ENCODE data around the gene EID2B.

EID2B gene

DNA sequence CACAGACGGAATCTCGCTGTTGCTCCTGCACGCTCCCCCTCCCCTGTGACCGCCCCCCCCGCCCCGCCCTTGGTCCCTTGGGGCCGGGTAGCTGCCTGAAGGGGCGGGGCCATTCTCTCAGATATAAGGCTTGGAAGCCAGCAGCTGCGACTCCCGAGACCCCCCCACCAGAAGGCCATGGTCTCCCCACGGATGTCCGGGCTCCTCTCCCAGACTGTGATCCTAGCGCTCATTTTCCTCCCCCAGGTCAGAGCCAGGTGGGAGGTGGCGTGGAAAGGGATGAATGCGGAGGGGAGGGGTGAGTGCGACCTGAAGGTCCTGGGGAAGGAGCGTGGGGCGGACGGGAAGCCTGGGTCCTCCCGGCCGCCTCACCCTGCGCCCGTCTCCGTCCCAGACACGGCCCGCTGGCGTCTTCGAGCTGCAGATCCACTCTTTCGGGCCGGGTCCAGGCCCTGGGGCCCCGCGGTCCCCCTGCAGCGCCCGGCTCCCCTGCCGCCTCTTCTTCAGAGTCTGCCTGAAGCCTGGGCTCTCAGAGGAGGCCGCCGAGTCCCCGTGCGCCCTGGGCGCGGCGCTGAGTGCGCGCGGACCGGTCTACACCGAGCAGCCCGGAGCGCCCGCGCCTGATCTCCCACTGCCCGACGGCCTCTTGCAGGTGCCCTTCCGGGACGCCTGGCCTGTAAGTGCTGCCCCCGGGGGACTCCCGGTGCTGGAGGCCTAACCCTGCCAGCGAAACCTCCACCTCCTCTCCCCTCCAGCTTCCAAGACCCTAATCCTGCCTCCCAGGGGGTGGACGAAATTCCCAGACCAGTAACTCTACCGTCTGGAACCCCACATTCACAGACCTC lies 33.6 kb downstream of the EID2B start, which contains the start of gene DLL3:
DLL3 (plus strand) TSS at position 150 of the 845 bp plus-strand sequence; CDS start at position 178, 28 bp downstream.
- DNase-seq: peak in 1 of 4 experiments; percentile 26

DNA sequence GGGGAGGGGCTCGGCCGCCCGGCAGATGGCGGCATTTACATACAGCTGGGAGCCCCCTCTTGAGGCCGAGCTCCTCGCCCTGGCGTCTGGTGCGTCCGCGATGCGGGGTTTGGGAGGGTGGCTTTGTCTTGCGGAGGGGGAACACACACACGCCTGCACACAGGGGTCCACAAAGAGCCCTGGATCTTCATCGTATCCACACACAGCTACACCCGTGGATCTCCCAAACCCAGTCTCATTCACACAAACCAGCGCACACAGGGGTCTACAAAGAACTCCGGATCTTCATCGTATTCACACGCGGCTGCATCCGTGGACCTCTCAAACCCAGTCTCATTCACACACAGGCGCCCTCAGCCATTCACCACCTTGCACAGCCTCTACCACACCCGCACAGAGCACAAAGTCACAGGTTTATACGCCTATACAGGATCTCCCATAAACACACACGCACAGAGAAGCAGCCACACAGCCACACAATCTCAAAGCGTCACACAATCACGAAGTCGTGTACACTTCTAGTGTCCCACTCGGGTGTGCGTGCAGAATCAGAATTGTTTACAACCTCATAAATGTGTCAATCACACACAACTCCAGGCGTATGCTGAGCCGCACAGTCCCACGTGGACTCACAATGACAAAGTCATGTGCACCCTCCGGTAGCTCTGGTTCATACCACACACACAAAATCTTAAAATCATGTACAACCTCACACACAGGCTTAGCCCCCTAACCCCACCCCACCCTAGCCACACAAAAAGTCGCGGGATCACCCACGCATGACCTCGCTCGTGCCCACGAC lies 34.5 kb downstream of the EID2B start:
- peak; percentile 5 to 46 (median 20) for DNase-seq

DNA sequence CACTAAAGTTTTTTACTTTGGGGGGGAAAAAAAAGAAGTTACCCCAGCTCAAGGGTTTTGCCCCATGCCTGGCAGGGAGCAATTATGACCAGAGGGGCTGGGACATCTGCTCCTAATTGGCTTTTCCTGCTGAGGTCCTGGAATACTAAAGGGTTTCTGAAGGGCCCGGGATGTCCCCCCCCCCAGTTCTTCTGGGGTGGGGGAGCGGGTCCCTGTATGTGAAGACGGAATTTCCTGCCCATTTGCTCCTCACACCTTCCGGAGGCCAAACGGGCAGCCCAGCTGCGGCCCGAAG lies 35.0 kb downstream of the EID2B start:
- no peak for DNase-seq

DNA sequence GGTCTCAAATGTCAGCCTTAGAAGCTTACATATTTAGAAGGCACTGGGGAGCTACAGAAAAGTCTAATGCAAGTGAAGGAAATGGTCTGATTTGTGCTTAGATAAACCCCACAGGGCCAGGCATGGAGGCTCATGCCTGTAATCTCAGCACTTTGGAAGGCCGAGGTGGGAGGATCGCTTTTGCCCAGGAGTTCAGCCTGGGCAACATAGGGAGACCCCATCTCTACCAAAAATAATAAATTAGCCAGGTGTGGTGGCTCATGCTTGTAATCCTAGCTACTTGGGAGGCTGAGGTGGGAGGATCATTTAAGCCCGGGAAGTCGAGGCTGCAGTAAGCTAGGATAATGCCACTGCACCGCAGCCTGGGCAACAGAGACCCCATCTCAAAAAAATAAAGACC lies 36.6 kb downstream of the EID2B start:
- DNase-seq: no peak

DNA sequence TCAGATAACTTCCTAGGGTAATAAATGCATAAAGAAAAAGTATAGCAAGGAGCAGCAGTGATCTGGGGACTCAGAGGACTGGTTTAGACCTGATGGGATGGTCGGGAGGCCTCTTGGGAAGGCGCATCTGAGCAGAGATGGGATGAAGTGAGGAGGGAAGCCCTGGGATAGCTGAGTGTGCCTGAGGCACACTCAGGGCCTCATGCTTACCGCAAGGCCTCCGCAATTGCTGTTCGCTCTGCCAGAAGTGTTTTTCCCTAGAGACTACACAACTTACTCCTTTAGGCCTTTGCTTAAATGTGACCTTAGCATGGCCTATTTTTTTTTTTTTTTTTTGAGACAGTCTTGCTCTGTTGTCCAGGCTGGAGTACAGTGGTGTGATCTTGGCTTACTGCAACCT lies 38.0 kb downstream of the EID2B start:
- no peak for DNase-seq

DNA sequence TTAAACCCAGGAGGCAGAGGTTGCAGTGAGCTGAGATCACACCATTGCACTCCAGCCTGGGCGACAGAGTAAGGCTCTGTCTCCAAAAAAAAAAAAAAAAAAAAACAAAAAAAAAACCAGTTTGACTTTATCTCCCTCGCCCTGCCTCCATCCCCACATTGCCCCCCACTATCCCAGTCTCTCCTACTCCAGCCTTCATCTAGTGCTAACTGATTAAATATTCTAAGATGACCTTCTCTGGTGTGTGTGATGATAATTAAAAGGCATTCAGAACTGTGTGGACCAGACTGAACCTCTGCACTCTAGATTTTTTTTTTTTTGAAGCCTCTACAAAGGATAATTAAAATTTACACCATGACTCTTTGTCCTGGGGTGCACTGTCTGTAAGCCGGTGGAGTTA lies 39.9 kb downstream of the EID2B start:
- DNase-seq: no peak

DNA sequence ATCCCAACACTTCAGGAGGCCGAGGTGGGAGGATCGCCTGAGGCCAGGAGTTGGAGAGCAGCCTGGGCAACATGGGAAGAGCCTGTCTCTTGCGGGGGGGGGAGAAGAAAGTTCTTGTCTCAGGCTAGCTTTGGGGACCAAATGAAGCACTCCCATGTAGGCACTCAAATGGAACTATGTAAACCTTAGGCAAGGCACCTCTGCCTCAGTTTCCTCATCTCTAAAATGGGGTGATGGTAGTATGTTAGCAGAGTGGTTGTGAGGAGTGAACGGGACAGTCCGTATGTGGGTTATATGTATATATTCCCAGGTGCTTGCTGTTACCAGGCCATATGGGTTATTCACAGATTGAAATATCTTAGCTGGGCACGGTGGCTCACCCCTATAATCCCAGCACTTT lies 40.4 kb downstream of the EID2B start:
- no peak for DNase-seq

DNA sequence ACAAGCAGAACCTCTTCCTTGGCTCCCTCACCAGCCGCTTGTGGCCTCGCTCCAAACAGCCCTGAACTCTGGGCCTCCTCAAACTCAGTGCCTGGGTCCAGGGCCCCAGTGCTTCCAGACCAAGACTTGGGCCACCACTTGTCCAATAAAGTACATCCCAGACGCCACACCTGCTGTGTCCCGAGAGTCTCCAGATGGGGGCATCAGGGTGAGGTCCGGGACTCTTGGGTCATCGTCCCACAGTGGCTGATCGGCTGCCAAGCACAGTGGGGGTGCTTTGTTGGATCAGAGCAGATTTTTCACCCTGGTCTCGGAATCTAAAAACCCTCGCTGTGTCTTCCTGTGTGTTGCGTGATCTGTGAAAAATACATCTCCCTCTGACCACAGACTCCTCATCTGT lies 42.9 kb downstream of the EID2B start:
- DNase-seq: no peak

DNA sequence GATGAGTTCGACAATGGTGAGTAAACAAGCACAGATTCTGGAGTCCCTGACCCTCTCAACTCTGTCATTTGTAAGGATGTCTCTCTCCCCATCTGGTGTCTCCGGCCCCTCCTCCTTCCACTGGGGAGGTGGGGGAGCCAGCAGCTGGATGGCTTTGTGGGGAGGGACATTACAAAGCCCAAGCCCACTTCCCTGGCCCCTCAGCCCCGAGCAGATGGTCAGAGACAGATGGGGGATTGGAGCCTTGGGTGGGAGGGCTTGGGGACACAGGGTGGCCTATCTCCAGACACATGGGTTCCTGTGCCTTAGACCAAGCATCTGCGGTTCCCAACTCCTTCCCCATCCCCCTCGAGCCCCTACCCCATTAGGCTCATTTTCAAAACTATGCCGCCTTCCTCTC lies 49.5 kb downstream of the EID2B start:
- DNase-seq: no peak

DNA sequence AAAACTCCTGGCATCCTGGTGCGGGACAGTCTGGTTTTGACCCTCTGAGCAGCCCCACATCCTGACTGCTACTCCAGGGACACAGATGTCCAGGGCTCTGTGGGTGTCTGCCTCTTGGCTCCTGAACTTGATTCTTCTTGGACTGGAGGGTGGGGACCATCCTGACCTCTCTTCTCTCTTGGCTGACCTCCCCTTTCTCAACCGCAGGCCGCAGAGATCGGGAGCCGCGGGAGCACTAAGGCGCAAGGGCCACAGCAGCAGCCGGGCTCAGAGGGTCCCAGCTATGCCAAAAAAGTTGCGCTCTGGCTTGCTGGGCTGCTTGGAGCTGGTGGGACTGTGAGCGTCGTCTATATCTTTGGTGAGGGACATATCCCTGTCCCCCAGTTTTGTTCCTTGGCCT lies 51.0 kb downstream of the EID2B start:
- DNase-seq: no peak

DNA sequence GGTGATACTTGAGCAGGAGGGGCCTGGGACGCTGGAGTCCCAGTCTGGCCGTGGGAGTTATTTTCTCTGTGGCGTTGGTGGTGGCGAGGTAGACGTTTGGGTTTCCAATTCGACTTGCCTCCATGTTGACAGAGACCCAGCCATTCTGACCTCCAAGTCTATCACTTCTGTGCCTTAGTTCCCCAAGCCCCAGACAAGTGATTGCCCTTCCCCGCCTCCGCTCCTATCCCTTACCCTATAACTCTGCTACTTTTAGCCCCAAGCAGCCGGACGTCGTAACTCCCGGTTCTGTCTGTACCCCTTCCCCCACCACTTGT lies 51.5 kb downstream of the EID2B start:
- peak in 3 of 4 experiments; percentile 10 to 17 (median 15) for DNase-seq

Measured in suppressor macrophage (primary cell).